Measurements from ENCODE around the gene OR5L1.

Gene OR5L1
- 0 to 0.03 (median 0) reads per million in 18 experiments for total RNA-seq

- no peak for DNase-seq
Measured at GRCh38 chr11:55811067-55811466, at the start of gene OR5L1. OR5L1 (plus strand) TSS chr11:55811367; CDS start chr11:55811467, 100 bp downstream.

- no peak for DNase-seq
Measured at GRCh38 chr11:55773138-55773537, 38.0 kb upstream of the OR5L1 start, which contains the start of gene OR5D13. OR5D13 (plus strand) TSS chr11:55773438; CDS start chr11:55773438, 0 bp downstream.

- DNase-seq, result no peak
Measured at GRCh38 chr11:55791606-55792005, 19.6 kb upstream of the OR5L1 start.

GRCh38 chr11:55793321-55793720, 17.8 kb upstream of the OR5L1 start:
- DNase-seq, result no peak

- DNase-seq, result no peak
Measured at GRCh38 chr11:55795256-55795655, 15.9 kb upstream of the OR5L1 start, which contains the start of gene OR5D14. OR5D14 (plus strand) TSS chr11:55795556; CDS start chr11:55795556, 0 bp downstream.

GRCh38 chr11:55806248-55806647, 4.9 kb upstream of the OR5L1 start:
- no peak for DNase-seq

- no peak for DNase-seq
Measured at GRCh38 chr11:55819330-55819729, 8.2 kb downstream of the OR5L1 start, which contains the start of gene OR5D18. OR5D18 (plus strand) TSS chr11:55819630; CDS start chr11:55819630, 0 bp downstream.

- DNase-seq, result no peak
Measured at GRCh38 chr11:55826919-55827318, 15.8 kb downstream of the OR5L1 start, which contains the start of gene OR5L2. OR5L2 (plus strand) TSS chr11:55827219; CDS start chr11:55827219, 0 bp downstream.

GRCh38 chr11:55838452-55838851, 27.3 kb downstream of the OR5L1 start, which contains the start of gene OR5D16:
OR5D16 (plus strand) TSS chr11:55838752; CDS start chr11:55838752, 0 bp downstream.
- no peak for DNase-seq

- DNase-seq, result no peak
Measured at GRCh38 chr11:55847453-55847852, 36.3 kb downstream of the OR5L1 start.

- no peak for DNase-seq
Measured at GRCh38 chr11:55849037-55849436, 37.9 kb downstream of the OR5L1 start.

GRCh38 chr11:55852141-55852540, 41.0 kb downstream of the OR5L1 start:
- no peak for DNase-seq

- DNase-seq, result no peak
Measured at GRCh38 chr11:55854704-55855103, 43.5 kb downstream of the OR5L1 start.

Data from inflammatory macrophage (primary cell).